Myocyte (in vitro differentiated cells): ENCODE data around the gene SERPINB8. TPM values are rescaled to one million over a fixed set of nuclear protein-coding genes. Genes with fewer than 3 reads are reported as not detected.
A peak's percentile ranks its signal among the peaks of the same experiment; 100 is the strongest.

Experiments used
- DNase-seq: peaks from one replicate; pipeline ENCODE4 v3.0.0-alpha.2; 2012; ENCODE audit warnings: low read depth
- total RNA-seq: library from RNA; depleted of rRNA; stranded (reverse); fragments of >200 nt; gene quantifications from 2 replicates; pipeline ENCODE4 v1.2.3, GENCODE V29; 2014

SERPINB8 gene
- total RNA-seq, 1 donor from 2014 or later, result 5.7 TPM

GRCh38 chr18:64017870-64018269, 48.0 kb downstream of the SERPINB8 start:
- peak; percentile 45 for DNase-seq

DNA sequence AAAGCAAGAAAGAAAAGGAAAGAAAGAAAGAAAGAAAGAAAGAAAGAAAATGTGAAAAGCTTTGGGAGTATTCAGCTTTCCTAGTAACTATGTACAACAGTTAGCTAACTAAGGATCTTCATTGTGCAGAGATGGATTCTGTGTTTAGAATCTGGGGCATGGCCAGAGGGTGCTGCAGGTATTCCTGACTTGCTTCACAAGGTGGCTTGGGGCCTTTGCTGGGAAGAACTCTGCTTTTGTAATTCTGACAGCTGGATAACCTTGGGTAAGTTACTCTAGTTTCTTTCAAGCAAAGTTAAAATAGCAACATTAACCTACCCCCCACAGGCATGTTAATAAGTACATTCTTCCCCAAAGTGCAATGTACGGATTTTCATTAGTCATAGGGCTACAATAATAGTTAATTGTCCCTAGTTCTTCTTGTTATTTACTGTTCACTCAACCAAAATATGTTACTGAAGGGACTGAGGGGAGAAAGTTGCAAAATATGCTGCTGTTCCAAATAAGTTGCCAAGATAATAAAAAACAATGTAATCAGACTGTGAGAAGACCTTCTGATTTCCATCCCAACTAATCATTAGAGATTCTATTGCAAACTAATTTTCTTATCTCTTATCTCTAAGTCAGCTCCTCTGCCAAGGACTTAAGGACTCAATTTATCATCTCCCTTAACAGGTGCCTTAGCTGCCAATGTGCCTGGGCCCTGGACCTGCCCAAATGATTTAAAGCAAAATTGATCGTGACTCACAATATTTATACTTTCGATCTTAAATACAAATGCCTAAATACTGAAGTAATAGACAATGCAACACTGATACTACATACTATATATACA, 50.3 kb downstream of the SERPINB8 start:
- no peak for DNase-seq

GRCh38 chr18:64026350-64026749, 56.5 kb downstream of the SERPINB8 start:
- DNase-seq, result no peak

DNA sequence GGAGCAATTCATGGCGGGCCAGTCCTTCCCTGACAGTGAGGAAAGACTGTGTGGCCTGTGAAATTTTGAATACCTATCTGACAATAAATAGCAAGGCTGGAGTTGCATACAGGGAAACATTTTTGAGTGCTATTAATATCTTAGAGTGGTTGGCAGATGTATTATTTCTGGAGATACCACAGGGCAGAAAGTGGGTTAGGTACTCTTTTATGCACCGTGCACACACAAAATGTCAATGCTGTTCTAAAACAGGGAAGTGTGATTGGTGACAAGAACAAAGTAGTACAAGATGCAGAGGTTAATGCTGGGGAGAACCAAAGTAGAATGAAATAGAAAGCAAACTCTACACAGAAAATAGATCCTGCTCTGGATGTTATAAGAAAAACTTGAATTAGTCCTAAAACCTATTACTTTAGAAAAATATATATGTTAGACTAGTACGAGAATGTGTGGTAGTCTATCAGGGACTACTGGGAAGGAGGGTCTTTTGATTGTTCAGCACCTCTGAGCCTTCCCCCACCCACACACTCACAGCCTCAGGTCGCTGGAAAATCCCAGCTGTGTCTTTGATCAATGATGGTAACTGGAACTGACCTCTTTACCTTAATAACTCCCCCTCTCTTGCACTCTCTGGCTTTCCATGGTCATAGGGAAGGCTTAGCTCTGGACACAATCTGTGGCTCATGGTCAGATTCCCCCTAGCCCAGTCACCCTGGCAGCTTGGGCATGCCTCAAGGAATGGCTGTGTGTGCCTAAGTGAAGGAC, 58.2 kb downstream of the SERPINB8 start:
- DNase-seq, result no peak

DNA sequence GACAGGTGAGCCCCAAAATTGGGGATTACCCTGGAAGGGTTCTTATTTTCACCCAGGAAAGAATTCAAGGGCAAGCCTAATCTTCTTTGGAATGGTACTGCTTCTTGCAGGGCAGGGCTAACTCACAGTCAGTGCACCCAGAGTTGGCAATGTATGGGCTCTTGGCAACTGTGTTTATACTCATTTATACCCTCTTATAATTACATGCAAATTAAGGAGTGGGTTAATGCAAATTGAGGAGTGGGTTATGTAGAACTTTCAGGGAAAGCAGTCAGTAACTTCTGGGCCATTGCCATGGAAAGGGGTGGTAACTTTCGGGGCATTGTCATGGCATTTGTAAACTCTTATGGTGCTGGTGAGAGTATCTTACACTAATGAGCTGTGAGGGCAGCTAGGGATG, 59.2 kb downstream of the SERPINB8 start:
- no peak for DNase-seq

DNA sequence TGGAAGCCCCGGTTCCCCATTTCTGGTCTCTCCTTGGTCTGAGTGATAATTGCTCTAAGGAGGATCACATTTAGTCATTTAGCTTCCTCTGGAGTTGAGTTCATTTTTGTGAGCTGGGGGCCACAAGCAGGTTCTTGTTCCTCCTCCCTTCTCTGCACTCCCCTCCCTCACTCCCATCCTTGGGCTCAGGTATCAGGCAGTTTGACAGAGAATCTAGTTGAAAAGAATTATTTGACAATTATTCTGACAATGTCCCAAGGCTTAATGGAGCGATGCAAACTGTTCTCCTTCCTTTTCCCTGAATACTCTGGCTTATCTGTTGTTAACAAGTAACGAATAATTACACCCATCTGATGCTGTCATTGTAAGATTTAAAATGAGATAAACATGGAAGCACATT, 61.5 kb downstream of the SERPINB8 start:
- DNase-seq, result no peak

DNA sequence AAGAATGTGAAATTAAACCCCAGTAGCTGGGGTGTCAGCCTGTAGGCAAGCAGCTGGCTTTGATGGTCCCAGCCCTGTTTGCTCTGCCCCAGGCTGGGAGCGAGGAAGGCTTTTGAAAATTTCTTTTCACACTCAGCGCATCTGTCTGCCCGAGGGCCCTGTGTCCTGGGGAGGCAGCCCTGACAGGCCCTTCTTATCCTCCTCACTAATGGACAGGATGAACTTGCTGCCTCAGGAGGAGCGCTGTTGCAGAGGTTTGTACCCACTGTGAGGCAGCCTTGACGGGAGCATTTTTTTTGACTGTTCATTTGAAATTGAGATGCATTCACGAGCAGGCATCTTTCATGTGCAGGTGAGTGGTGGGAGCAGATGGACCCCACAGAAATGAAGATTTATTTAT, 62.4 kb downstream of the SERPINB8 start:
- DNase-seq, result no peak

GRCh38 chr18:64037812-64038414, 68.0 kb downstream of the SERPINB8 start:
- peak; percentile 43 for DNase-seq

Other genes with a start within 250 kb of the SERPINB8 start
- gene SERPINB7, start 194.7 kb upstream of the SERPINB8 start, total RNA-seq, result 4.5 and 6.4 TPM in 2 replicates
- 0.40 and 1.3 TPM in 2 replicates for gene SERPINB2, start 82.4 kb upstream of the SERPINB8 start, total RNA-seq
- gene SERPINB10, start 62.1 kb upstream of the SERPINB8 start, total RNA-seq, result not detected in 2 replicates
- gene HMSD, start 20.8 kb upstream of the SERPINB8 start, total RNA-seq, result not detected in 2 replicates
- not detected in 2 replicates for gene LINC00305, start 179.0 kb downstream of the SERPINB8 start, total RNA-seq